ENCODE measurements around the gene BRD1.

Gene BRD1

DNA sequence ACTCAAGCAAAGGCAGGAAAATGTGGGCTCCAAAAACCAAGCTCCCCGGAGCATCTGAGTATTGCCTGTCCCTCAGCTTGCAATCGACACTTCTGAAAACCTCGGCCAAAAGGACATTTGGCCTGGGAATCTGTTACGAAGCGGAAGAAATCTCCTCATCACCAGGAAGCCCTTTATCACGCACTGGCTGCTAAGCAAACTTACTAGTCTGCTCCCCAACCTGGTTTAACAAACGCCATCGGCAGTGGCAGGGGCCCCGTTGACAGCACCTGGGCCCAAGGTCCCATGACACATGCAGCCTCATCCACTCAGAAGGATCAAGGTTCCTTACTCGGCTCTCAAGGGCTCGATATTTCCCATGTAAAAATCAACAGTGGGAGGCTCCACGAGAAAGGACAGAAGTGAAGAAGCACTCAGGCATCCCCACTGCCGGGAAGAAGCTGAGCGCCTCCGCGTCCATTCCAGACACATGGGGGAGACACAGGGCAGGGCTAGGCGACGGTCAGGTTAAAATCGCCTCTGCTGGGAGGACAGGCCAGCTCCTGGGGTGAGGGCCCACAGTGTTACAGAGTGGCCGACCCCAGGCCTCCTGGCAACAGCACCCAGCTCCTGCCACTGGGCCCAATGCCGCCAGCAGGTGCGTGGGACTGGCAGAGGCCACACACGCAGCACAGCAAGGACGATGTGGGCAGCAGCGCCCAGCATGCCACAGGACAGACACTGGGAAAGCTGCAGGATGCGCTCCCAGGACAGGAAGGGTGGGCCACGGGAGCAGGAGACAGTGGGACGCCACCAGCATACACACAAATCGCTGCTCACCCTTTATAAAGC is 27.1 kb downstream of the BRD1 start:
- POLR2A ChIA-PET = no interaction called here
- CTCF ChIA-PET = interaction anchor here (0.6 kb wide), 1 partner anchor 14 kb away, joined by 3 read pairs; no protein-coding TSS in a partner anchor
- DNase-seq (ENCODE audit: extremely low spot score) = no peak
- no peak for TF ChIP-seq BHLHE40 (IDR thresholded peaks at IDR 0.05; ENCODE audit: borderline replicate concordance)
- TF ChIP-seq SP1 (IDR thresholded peaks at IDR 0.05) = no peak
- TF ChIP-seq CTBP1 (IDR thresholded peaks at IDR 0.05; ENCODE audit: borderline replicate concordance) = no peak
- TF ChIP-seq HDGF (IDR thresholded peaks at IDR 0.05; ENCODE audit: borderline replicate concordance) = no peak
- TF ChIP-seq ARNT (IDR thresholded peaks at IDR 0.05) = no peak
- no peak for TF ChIP-seq ZNF384 (IDR thresholded peaks at IDR 0.05)
- TF ChIP-seq ELF4 (IDR thresholded peaks at IDR 0.05) = no peak
- no peak for TF ChIP-seq FOXM1 (IDR thresholded peaks at IDR 0.05; ENCODE audit: borderline replicate concordance)
- TF ChIP-seq FOXA1 (IDR thresholded peaks at IDR 0.05) = no peak
- TF ChIP-seq, protein P1, sequence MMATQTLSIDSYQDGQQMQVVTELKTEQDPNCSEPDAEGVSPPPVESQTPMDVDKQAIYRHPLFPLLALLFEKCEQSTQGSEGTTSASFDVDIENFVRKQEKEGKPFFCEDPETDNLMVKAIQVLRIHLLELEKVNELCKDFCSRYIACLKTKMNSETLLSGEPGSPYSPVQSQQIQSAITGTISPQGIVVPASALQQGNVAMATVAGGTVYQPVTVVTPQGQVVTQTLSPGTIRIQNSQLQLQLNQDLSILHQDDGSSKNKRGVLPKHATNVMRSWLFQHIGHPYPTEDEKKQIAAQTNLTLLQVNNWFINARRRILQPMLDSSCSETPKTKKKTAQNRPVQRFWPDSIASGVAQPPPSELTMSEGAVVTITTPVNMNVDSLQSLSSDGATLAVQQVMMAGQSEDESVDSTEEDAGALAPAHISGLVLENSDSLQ (IDR thresholded peaks at IDR 0.05) = no peak
- TF ChIP-seq LEF1 (IDR thresholded peaks at IDR 0.05; ENCODE audit: borderline replicate concordance) = no peak
- TF ChIP-seq SUZ12 (IDR thresholded peaks at IDR 0.05) = no peak
- TF ChIP-seq NFRKB (IDR thresholded peaks at IDR 0.05) = no peak
- no peak for TF ChIP-seq TARDBP (IDR thresholded peaks at IDR 0.05)
- TF ChIP-seq L3MBTL2 (conservative IDR thresholded peaks at IDR 0.05) = no peak
- no peak for TF ChIP-seq FOXK2 (IDR thresholded peaks at IDR 0.05)

DNA sequence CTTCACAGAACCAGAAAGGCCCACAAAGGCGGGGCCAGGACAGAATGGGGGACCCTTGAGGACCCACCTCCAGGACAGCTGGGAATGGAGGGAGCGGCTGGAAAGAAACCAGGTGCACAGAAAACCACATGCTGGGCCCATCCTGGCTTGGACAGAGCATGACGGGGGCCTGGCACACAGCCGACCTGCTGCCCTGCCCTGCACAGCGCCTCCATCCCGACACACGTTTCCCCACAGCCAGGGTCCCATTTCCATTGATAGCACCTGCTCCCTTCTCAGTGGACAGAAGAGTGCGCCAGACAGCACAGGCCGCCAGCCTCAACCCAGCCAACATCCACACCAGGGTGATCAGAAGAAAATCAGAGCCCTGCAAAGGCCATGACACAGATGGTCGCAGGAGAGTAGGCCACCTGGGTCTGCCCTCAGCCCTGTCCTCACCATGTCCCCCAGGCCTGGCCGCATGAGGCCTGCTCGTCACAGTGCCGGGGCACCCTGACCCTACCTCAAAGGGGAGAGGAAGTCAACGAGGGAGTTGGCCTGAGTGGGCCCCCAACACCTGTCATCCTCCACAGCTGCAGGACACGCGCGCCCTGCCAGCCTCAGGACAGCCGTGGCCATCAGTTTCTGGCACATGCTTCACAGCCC is 28.1 kb downstream of the BRD1 start:
- no peak for DNase-seq (ENCODE audit: extremely low spot score)
- ChIA-PET CTCF (no interaction called here), POLR2A (no interaction called here)
- no peak for TF ChIP-seq CTBP1 (IDR thresholded peaks at IDR 0.05; ENCODE audit: borderline replicate concordance)
- no peak for TF ChIP-seq L3MBTL2 (conservative IDR thresholded peaks at IDR 0.05)
- TF ChIP-seq ZNF384 (IDR thresholded peaks at IDR 0.05) = no peak
- no peak for TF ChIP-seq FOXK2 (IDR thresholded peaks at IDR 0.05)
- TF ChIP-seq, protein P1 (IDR thresholded peaks at IDR 0.05) = no peak
- no peak for TF ChIP-seq SP1 (IDR thresholded peaks at IDR 0.05)
- no peak for TF ChIP-seq NFRKB (IDR thresholded peaks at IDR 0.05)
- no peak for TF ChIP-seq ARNT (IDR thresholded peaks at IDR 0.05)
- TF ChIP-seq FOXA1 (IDR thresholded peaks at IDR 0.05) = no peak
- no peak for TF ChIP-seq LEF1 (IDR thresholded peaks at IDR 0.05; ENCODE audit: borderline replicate concordance)
- TF ChIP-seq HDGF (IDR thresholded peaks at IDR 0.05; ENCODE audit: borderline replicate concordance) = no peak

DNA sequence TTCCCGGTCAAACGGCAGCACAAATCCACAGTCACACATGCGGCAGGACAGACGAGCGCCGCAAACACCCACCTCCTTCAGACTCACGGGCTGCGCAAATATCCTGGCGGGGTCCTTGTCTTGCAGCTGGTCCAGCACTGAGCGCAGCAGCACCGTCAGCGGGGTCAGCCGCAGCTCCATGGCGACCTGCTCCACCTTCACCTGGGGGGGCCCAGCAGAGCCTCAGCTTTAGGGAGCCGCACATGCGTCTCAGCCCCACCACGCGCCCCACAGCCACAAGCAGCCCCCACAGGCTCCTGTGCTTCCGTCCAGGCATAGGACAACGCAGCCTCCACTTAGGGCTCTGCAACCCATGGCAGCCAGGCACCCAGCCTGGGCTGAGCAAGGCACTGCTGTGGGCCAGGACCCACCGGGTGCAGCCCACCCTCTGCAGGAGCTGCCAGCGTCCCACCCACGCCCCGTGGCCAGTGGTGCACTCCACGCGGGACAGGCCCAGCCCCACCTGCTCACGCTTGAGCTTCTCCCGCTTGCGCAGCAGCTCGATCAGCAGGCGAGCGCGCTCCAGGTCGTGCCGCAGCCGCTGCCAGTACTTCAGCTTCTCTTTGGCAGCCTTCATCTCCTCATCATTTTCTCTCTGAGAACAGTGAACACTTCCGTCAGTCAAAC is 29.1 kb downstream of the BRD1 start:
- POLR2A ChIA-PET = no interaction called here
- TF ChIP-seq SUZ12 (IDR thresholded peaks at IDR 0.05) (no peak), TARDBP (IDR thresholded peaks at IDR 0.05) (no peak), CTBP1 (IDR thresholded peaks at IDR 0.05; ENCODE audit: borderline replicate concordance) (no peak), NFRKB (IDR thresholded peaks at IDR 0.05) (no peak), FOXK2 (IDR thresholded peaks at IDR 0.05) (no peak), L3MBTL2 (conservative IDR thresholded peaks at IDR 0.05) (no peak), FOXM1 (IDR thresholded peaks at IDR 0.05; ENCODE audit: borderline replicate concordance) (no peak), FOXA1 (IDR thresholded peaks at IDR 0.05) (no peak), LEF1 (IDR thresholded peaks at IDR 0.05; ENCODE audit: borderline replicate concordance) (no peak), HDGF (IDR thresholded peaks at IDR 0.05; ENCODE audit: borderline replicate concordance) (no peak), ZNF384 (IDR thresholded peaks at IDR 0.05) (no peak), BHLHE40 (IDR thresholded peaks at IDR 0.05; ENCODE audit: borderline replicate concordance) (no peak), ELF4 (IDR thresholded peaks at IDR 0.05) (no peak), SP1 (IDR thresholded peaks at IDR 0.05) (no peak), ARNT (IDR thresholded peaks at IDR 0.05) (no peak)
- TF ChIP-seq, protein P1 (IDR thresholded peaks at IDR 0.05) = no peak
- CTCF ChIA-PET = no interaction called here
- DNase-seq (ENCODE audit: extremely low spot score) = no peak

DNA sequence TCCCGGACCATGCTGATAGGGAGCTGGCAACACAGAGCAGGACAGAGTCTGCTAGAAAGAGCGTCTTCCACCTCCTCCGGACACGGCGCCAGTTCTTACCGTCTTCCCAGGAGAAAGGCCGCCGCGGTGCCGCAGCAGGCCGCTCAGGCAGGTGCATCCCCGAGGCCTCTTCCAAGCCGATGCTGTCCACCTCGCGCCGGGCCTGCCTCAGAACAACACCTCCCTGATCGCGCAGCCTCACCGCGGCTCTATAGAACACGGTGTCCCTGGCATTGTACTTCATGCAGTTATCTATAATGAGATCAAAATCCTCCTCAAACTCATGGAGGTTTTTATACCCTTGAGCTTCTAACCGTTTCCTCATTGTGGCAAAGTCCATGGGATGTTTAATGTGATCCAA is 30.0 kb downstream of the BRD1 start:
- TF ChIP-seq LEF1 (IDR thresholded peaks at IDR 0.05; ENCODE audit: borderline replicate concordance) = no peak
- no peak for TF ChIP-seq HDGF (IDR thresholded peaks at IDR 0.05; ENCODE audit: borderline replicate concordance)
- ChIA-PET POLR2A (no interaction called here), CTCF (no interaction called here)
- DNase-seq (ENCODE audit: extremely low spot score) = no peak

DNA sequence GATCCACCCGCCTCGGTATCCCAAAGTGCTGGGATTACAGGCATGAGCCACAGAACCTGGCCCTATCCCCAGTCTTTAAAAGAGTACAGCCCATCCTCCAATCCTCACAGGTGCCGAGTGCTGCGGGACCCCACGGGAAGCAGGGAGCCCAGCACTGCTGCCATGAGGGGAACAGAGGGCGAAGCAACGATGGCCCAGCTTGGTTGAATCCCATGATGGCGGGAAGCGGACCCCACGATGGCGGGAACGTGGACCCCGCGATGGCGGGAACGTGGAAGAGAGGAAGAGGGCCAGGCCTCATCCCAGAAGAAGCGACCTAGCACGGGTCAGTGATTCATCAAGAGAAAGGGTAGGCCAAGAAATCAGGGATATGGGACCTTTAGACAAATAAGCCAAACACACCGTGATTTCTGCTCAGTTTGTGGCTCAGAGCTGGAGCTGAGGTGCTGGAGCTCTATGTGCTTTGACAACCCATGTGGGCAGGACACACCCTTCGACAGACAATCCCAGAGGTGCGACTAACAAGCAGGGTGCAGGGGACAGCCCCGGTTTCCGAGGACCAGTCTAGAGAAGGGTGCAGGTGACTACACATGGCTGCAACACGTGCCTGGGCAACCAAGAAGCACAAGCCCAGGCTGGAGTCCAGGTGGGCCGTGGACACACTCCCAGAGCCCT is 30.9 kb downstream of the BRD1 start:
- TF ChIP-seq NFRKB (IDR thresholded peaks at IDR 0.05) (no peak), FOXM1 (IDR thresholded peaks at IDR 0.05; ENCODE audit: borderline replicate concordance) (no peak), FOXA1 (IDR thresholded peaks at IDR 0.05) (no peak), LEF1 (IDR thresholded peaks at IDR 0.05; ENCODE audit: borderline replicate concordance) (no peak), FOXK2 (IDR thresholded peaks at IDR 0.05) (no peak), ARNT (IDR thresholded peaks at IDR 0.05) (no peak), SUZ12 (IDR thresholded peaks at IDR 0.05) (no peak), BHLHE40 (IDR thresholded peaks at IDR 0.05; ENCODE audit: borderline replicate concordance) (no peak), ELF4 (IDR thresholded peaks at IDR 0.05) (no peak), TARDBP (IDR thresholded peaks at IDR 0.05) (no peak), CTBP1 (IDR thresholded peaks at IDR 0.05; ENCODE audit: borderline replicate concordance) (no peak), SP1 (IDR thresholded peaks at IDR 0.05) (no peak), ZNF384 (IDR thresholded peaks at IDR 0.05) (no peak), L3MBTL2 (conservative IDR thresholded peaks at IDR 0.05) (no peak), HDGF (IDR thresholded peaks at IDR 0.05; ENCODE audit: borderline replicate concordance) (no peak)
- TF ChIP-seq, protein P1 (IDR thresholded peaks at IDR 0.05) = no peak
- POLR2A ChIA-PET = no interaction called here
- no peak for DNase-seq (ENCODE audit: extremely low spot score)
- CTCF ChIA-PET = no interaction called here
